MM.1S (cell line): ENCODE measurements around the gene MUC4.
"Not testable (repeated sequence)": the region's sequence is repeated elsewhere in the genome, so short reads cannot be mapped to it uniquely, and the experiment has no call there.

ENCODE experiments used
- DNase-seq: peaks from one replicate; pipeline ENCODE4 v3.0.0-alpha.2; 2015
- H2AFZ ChIP-seq: fragments of 300-600 bp; sonication (generic); 2 replicates; pipeline ENCODE4 v1.6.0; 2016; ENCODE audit warnings: antibody characterized with exemption, low read length
- H3F3A ChIP-seq: fragments of 300-600 bp; sonication (generic); 2 replicates; pipeline ENCODE4 v1.6.1; 2016; ENCODE audit warnings: mild to moderate bottlenecking, antibody characterized with exemption, low read length, moderate library complexity, mixed read lengths; ENCODE audit not compliant: insufficient read depth
- H3K27ac ChIP-seq: fragments of 300-600 bp; sonication (generic); 2 replicates; pipeline ENCODE4 v1.5.1; 2016; ENCODE audit warnings: mild to moderate bottlenecking, low read length
- H3K27me3 ChIP-seq: fragments of 300-600 bp; sonication (generic); replicated peaks from 2 replicates; pipeline ENCODE4 v1.6.0; 2016; ENCODE audit warnings: low read length; ENCODE audit not compliant: insufficient read depth
- H3K36me3 ChIP-seq: fragments of 300-600 bp; sonication (generic); replicated peaks from 2 replicates; pipeline ENCODE4 v1.6.1; 2016; ENCODE audit warnings: mild to moderate bottlenecking, low read length, mixed read lengths; ENCODE audit not compliant: insufficient read depth
- H3K4me1 ChIP-seq: fragments of 300-600 bp; sonication (generic); 2 replicates; pipeline ENCODE4 v1.6.1; 2016; ENCODE audit warnings: low read length, mixed read lengths
- H3K4me2 ChIP-seq: fragments of 300-600 bp; sonication (generic); 2 replicates; pipeline ENCODE4 v1.6.0; 2016; ENCODE audit warnings: low read depth, low read length
- H3K4me3 ChIP-seq: fragments of 300-600 bp; sonication (generic); 2 replicates; pipeline ENCODE4 v1.5.1; 2016; ENCODE audit warnings: low read length, mixed read lengths
- H3K79me2 ChIP-seq: fragments of 300-600 bp; sonication (generic); 2 replicates; pipeline ENCODE4 v1.6.1; 2016; ENCODE audit warnings: mixed run types, low read length, mixed read lengths
- H3K9ac ChIP-seq: fragments of 300-600 bp; sonication (generic); 2 replicates; pipeline ENCODE4 v1.6.1; 2016; ENCODE audit warnings: low read length, mixed read lengths
- H3K9me2 ChIP-seq: fragments of 300-600 bp; sonication (generic); replicated peaks from 2 replicates; pipeline ENCODE4 v1.6.1; 2016; ENCODE audit warnings: mild to moderate bottlenecking, low read length, mixed read lengths; ENCODE audit not compliant: insufficient read depth
- H3K9me3 ChIP-seq: fragments of 300-600 bp; sonication (generic); replicated peaks from 2 replicates; pipeline ENCODE4 v1.6.1; 2016; ENCODE audit warnings: mild to moderate bottlenecking, low read length, mixed read lengths; ENCODE audit not compliant: insufficient read depth
- H4K20me1 ChIP-seq: fragments of 300-600 bp; sonication (generic); 2 replicates; pipeline ENCODE4 v1.6.1; 2016; ENCODE audit warnings: mild to moderate bottlenecking, low read length, moderate library complexity, mixed read lengths; ENCODE audit not compliant: insufficient read depth
- EZH2 ChIP-seq: fragments of 300-600 bp; sonication (generic); optimal IDR thresholded peaks from 2 replicates; pipeline ENCODE3; 2017; ENCODE audit warnings: low read depth, mild to moderate bottlenecking, antibody characterized with exemption, low read length, mixed read lengths
- EZH2phosphoT487 ChIP-seq: fragments of 300-600 bp; sonication (generic); IDR thresholded peaks from 2 replicates; pipeline ENCODE4 v1.6.1; 2018; ENCODE audit warnings: antibody characterized with exemption, low read length
- TF ChIP-seq, protein P1 (sequence below): fragments of 300-600 bp; sonication (generic); IDR thresholded peaks from 2 replicates; pipeline ENCODE4 v1.5.1; 2016; ENCODE audit warnings: antibody characterized with exemption, low read length, mixed read lengths

The MUC4 gene

DNA sequence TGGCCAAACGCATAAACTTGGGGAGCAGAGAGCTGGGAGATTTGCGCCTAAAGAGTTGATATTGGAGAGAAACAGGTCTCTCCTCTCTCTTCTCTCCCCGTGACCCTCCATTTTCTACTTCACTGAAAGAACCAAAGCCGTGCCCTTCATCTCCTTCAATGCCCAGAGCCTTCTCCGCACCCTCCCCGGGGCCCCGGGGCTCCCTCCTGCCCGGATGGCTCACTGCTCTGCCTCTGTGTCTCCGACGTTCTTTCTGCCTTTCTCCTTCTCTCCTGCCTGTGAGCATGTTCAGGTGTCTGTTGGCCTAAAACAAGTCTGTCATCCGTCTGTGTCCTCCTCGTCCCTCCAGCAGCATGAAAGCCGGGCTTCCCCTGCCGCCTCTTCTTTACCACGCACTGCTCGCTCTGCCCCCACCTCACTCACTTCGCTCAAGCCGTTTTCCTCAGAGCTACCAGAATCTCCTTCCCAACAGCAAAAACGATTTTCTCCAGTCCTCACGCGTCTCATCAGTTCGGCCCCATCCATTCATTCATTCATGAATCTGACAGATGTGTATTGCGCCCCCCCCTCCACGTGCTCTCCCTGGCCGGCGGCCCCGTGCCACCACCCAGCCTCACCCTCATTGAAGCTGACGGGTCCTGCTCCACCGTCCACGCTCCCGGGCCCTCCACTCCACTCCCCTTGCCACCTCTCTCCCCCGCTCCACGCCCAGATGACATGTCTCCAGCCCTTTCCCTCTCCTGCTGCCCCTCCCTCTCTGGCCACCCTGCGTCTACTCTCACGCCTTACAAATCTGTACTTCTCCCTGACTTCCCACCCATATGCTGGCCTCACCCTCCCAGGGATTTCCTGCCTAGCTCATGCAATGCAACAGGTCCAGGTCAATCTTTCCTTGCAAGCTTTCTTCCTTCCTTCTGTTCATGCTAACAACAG is 10.2 kb downstream of the MUC4 start:
- H3K4me2 ChIP-seq = no peak overlapping the region
- no peak overlapping the region for H3K4me3 ChIP-seq
- H3K9ac ChIP-seq = no peak overlapping the region
- no peaks in the 10 kb centered on the region for H3K9me3 ChIP-seq
- no peak for DNase-seq
- peaks cover 42% of the 10 kb centered on the region for H3K27me3 ChIP-seq
- H2AFZ ChIP-seq = no peak overlapping the region
- no peaks in the 10 kb centered on the region for H3K36me3 ChIP-seq
- H3K9me2 ChIP-seq = no peaks in the 10 kb centered on the region
- H3K79me2 ChIP-seq = no peaks in the 10 kb centered on the region
- H4K20me1 ChIP-seq = no peaks in the 10 kb centered on the region
- no peak overlapping the region for H3K27ac ChIP-seq
- TF ChIP-seq, protein P1, sequence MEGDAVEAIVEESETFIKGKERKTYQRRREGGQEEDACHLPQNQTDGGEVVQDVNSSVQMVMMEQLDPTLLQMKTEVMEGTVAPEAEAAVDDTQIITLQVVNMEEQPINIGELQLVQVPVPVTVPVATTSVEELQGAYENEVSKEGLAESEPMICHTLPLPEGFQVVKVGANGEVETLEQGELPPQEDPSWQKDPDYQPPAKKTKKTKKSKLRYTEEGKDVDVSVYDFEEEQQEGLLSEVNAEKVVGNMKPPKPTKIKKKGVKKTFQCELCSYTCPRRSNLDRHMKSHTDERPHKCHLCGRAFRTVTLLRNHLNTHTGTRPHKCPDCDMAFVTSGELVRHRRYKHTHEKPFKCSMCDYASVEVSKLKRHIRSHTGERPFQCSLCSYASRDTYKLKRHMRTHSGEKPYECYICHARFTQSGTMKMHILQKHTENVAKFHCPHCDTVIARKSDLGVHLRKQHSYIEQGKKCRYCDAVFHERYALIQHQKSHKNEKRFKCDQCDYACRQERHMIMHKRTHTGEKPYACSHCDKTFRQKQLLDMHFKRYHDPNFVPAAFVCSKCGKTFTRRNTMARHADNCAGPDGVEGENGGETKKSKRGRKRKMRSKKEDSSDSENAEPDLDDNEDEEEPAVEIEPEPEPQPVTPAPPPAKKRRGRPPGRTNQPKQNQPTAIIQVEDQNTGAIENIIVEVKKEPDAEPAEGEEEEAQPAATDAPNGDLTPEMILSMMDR = no peak
- no peak for TF ChIP-seq EZH2phosphoT487
- no peaks in the 10 kb centered on the region for H3F3A ChIP-seq
- peaks cover 8% of the 10 kb centered on the region; the same call in 1 of the 2 replicates for H3K4me1 ChIP-seq

DNA sequence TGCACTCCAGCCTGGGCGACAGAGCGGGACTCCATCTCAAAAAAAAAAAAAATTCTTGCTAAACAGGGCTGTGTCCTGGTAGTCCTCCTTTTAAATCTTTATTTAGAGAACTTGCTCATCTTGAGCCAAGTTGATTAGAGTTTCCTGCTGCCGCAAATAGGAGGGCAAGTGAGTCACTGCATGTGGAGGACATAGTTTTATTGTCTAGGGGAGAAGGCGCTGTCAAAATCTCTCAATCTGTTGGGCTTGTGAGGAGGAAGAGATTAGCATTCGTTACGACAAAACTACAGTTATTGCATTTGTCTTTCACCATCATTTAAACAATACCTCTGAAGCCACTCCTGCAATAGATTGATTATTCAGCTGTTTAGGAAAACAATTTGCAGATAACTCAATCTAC is 11.5 kb downstream of the MUC4 start:
- H3K4me3 ChIP-seq = no peak overlapping the region
- no peaks in the 10 kb centered on the region for H3K9me3 ChIP-seq
- peaks cover 8% of the 10 kb centered on the region; the same call in 1 of the 2 replicates for H3K4me1 ChIP-seq
- no peaks in the 10 kb centered on the region for H3K9me2 ChIP-seq
- no peak for TF ChIP-seq EZH2
- TF ChIP-seq EZH2phosphoT487 = no peak
- TF ChIP-seq, protein P1 = no peak
- H3K36me3 ChIP-seq = no peaks in the 10 kb centered on the region
- DNase-seq = no peak
- no peak overlapping the region for H3K27ac ChIP-seq
- no peak overlapping the region for H3K9ac ChIP-seq
- H3K4me2 ChIP-seq = no peak overlapping the region
- H3K27me3 ChIP-seq = peaks cover 33% of the 10 kb centered on the region
- no peaks in the 10 kb centered on the region for H3K79me2 ChIP-seq
- no peaks in the 10 kb centered on the region for H4K20me1 ChIP-seq
- no peaks in the 10 kb centered on the region for H3F3A ChIP-seq
- H2AFZ ChIP-seq = no peak overlapping the region

DNA sequence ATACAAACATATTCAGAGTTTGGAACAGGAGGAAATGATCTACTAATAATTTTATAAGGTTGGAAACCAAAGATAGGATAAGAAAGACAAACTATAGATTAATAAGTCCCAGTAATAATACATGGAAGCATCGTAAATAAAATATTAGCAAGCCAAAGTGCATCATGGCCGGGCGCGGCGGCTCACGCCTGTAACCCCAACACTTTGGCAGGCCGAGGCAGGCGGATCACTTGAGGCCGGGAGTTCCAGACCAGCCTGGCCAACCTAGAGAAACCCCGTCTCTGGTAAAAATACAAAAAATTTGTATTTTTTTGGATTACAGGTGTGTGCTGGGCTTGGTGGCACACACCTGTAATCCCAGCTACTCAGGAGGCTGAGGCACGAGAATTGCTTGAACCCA is 14.9 kb downstream of the MUC4 start:
- Histone ChIP-seq H3K27ac (no peak overlapping the region), H3K9me3 (no peaks in the 10 kb centered on the region), H3K4me3 (no peak overlapping the region), H2AFZ (no peak overlapping the region), H3K4me1 (no peaks in the 10 kb centered on the region), H3K27me3 (peaks cover 10% of the 10 kb centered on the region; the same call in 1 of the 2 replicates), H3F3A (no peaks in the 10 kb centered on the region), H4K20me1 (no peaks in the 10 kb centered on the region), H3K79me2 (no peaks in the 10 kb centered on the region), H3K9ac (no peak overlapping the region), H3K9me2 (no peaks in the 10 kb centered on the region), H3K4me2 (no peak overlapping the region), H3K36me3 (no peaks in the 10 kb centered on the region)
- DNase-seq = no peak
- no peak for TF ChIP-seq EZH2phosphoT487
- TF ChIP-seq EZH2 = no peak

DNA sequence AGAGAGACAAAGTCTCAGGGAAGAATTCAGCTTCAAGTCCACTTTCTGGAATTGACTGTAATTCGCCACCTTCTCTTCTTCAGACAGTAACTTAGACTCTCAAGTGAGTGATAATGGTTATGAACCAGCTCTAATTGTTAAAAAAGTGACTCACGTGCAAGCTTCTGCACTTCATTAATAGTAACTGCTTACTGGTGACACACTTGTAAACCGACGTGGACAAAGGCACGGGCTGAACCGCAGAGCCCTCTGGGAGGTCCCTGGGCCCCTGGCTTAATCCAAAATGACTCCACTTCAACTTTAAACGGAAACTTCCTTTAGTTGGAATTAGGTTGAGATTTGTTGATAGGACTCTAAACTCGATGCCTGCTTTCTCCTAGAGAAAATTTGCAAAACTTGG is 17.0 kb downstream of the MUC4 start:
- H3K9me3 ChIP-seq = no peaks in the 10 kb centered on the region
- no peaks in the 10 kb centered on the region for H3K79me2 ChIP-seq
- H3K36me3 ChIP-seq = no peaks in the 10 kb centered on the region
- H3K9me2 ChIP-seq = no peaks in the 10 kb centered on the region
- no peak overlapping the region for H3K4me2 ChIP-seq
- H2AFZ ChIP-seq = no peak overlapping the region
- H4K20me1 ChIP-seq = no peaks in the 10 kb centered on the region
- DNase-seq = no peak
- H3K27ac ChIP-seq = no peak overlapping the region
- no peak overlapping the region for H3K9ac ChIP-seq
- peaks cover 8% of the 10 kb centered on the region; the same call in 1 of the 2 replicates for H3K4me1 ChIP-seq
- H3K27me3 ChIP-seq = 0 out of 2 replicates have a peak, but pooled peaks cover 4% of the 10 kb centered on the region
- TF ChIP-seq EZH2 = no peak
- TF ChIP-seq, protein P1 = no peak
- TF ChIP-seq EZH2phosphoT487 = no peak
- H3F3A ChIP-seq = no peaks in the 10 kb centered on the region
- H3K4me3 ChIP-seq = no peak overlapping the region

DNA sequence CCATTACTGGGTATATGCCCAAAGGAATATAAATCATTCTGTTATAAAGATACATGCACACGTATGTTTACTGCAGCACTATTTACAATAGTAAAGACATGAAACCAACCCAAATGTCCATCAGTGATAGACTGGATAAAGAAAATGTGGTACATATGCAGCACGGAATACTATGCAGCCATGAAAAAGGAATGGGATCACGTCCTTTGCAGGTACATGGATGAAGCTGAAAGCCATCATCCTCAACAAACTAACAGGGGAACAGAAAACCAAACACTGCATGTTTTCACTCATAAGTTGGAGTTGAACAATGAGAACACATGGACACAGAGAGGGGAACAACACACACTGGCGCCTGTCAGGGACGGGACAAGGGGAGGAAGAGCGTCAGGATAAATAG is 19.1 kb downstream of the MUC4 start:
- not testable (repeated sequence) for H3K79me2 ChIP-seq, H3K36me3 ChIP-seq, H3K4me3 ChIP-seq, H3K9me3 ChIP-seq, DNase-seq, H3K9ac ChIP-seq, H3K27ac ChIP-seq, H4K20me1 ChIP-seq, H3K27me3 ChIP-seq, H3K4me2 ChIP-seq, H3F3A ChIP-seq, H3K9me2 ChIP-seq, H3K4me1 ChIP-seq, H2AFZ ChIP-seq
